ENCODE results near the gene LRRC45.

Gene LRRC45

GRCh38 chr17:82008941-82009405 is 14.1 kb upstream of the LRRC45 start:
- Histone ChIP-seq H4K91ac (ENCODE audit: low read depth, low read length, poor library complexity) (no peak overlapping the region), H3K27ac (replicated peaks; ENCODE audit: low read length) (no peak overlapping the region), H3K4ac (ENCODE audit: low read length) (no peak overlapping the region), H3K9ac (ENCODE audit: low read depth, low read length, poor library complexity) (peak overlapping the region; percentile 21), H3K23ac (ENCODE audit: low read depth, low read length, poor library complexity) (peak overlapping the region; percentile 65), H2BK120ac (ENCODE audit: low read depth, low read length) (no peak overlapping the region), H2AK5ac (ENCODE audit: low read depth, low read length) (no peak overlapping the region), H3K18ac (ENCODE audit: low read length) (no peak overlapping the region), H3K9me3 (replicated peaks in 1 of 2; ENCODE audit: control insufficient read depth in 2 of 2, insufficient read depth in 1 of 2, low read depth in 1 of 2, low read length in 2 of 2) (no peaks in the 10 kb centered on the region), H4K8ac (ENCODE audit: low read depth, low read length) (no peak overlapping the region), H3K4me1 (ENCODE audit: control insufficient read depth in 2 of 2, insufficient read depth in 1 of 2, low read depth in 1 of 2, low read length in 2 of 2) (peaks cover 0 to 13% of the 10 kb centered on the region in 2 donors), H3K14ac (ENCODE audit: low read length) (no peak overlapping the region), H3K36me3 (replicated peaks in 1 of 2; ENCODE audit: control insufficient read depth in 2 of 2, insufficient read depth in 2 of 2, low read length in 2 of 2) (peaks cover 0 to 4% of the 10 kb centered on the region in 2 donors), H3K4me2 (ENCODE audit: insufficient read depth, low read length, poor library complexity, severe bottlenecking) (no peak overlapping the region), H2AFZ (ENCODE audit: low read length) (no peak overlapping the region), H3K4me3 (ENCODE audit: low read length in 2 of 2) (no peak overlapping the region), H2BK5ac (ENCODE audit: low read length) (peak overlapping the region; percentile 39), H2BK12ac (ENCODE audit: low read length) (no peak overlapping the region), H3K27me3 (ENCODE audit: control insufficient read depth in 3 of 3, insufficient read depth in 3 of 3, low read depth in 1 of 3, low read length in 3 of 3) (no peaks in the 10 kb centered on the region), H3K79me1 (ENCODE audit: low read depth, low read length) (peaks cover 4% of the 10 kb centered on the region), H2BK15ac (ENCODE audit: low read length) (no peak overlapping the region)
- no CpG with 5 or more reads among the region's 28 CpGs for WGBS, 2 donors (ENCODE audit: extremely low coverage in 2 of 2, insufficient read length in 2 of 2, insufficient replicate concordance in 1 of 2)
- DNase-seq (ENCODE audit: low spot score), result no peak

GRCh38 chr17:82009413-82009812 is 13.7 kb upstream of the LRRC45 start:
- Histone ChIP-seq H2AK5ac (ENCODE audit: low read depth, low read length) (no peak overlapping the region), H2BK15ac (ENCODE audit: low read length) (no peak overlapping the region), H3K14ac (ENCODE audit: low read length) (no peak overlapping the region), H4K8ac (ENCODE audit: low read depth, low read length) (no peak overlapping the region), H3K9ac (ENCODE audit: low read depth, low read length, poor library complexity) (no peak overlapping the region), H3K27me3 (ENCODE audit: control insufficient read depth in 3 of 3, insufficient read depth in 3 of 3, low read depth in 1 of 3, low read length in 3 of 3) (no peaks in the 10 kb centered on the region), H2BK120ac (ENCODE audit: low read depth, low read length) (no peak overlapping the region), H3K4me2 (ENCODE audit: insufficient read depth, low read length, poor library complexity, severe bottlenecking) (no peak overlapping the region), H3K79me1 (ENCODE audit: low read depth, low read length) (peaks cover 4% of the 10 kb centered on the region), H2BK5ac (ENCODE audit: low read length) (no peak overlapping the region), H3K18ac (ENCODE audit: low read length) (no peak overlapping the region), H2AFZ (ENCODE audit: low read length) (no peak overlapping the region), H3K4ac (ENCODE audit: low read length) (no peak overlapping the region), H3K4me1 (ENCODE audit: control insufficient read depth in 2 of 2, insufficient read depth in 1 of 2, low read depth in 1 of 2, low read length in 2 of 2) (peaks cover 0 to 12% of the 10 kb centered on the region in 2 donors), H3K23ac (ENCODE audit: low read depth, low read length, poor library complexity) (peak overlapping the region; percentile 65), H4K91ac (ENCODE audit: low read depth, low read length, poor library complexity) (no peak overlapping the region), H2BK12ac (ENCODE audit: low read length) (no peak overlapping the region), H3K36me3 (replicated peaks in 1 of 2; ENCODE audit: control insufficient read depth in 2 of 2, insufficient read depth in 2 of 2, low read length in 2 of 2) (peaks cover 0 to 4% of the 10 kb centered on the region in 2 donors), H3K9me3 (replicated peaks in 1 of 2; ENCODE audit: control insufficient read depth in 2 of 2, insufficient read depth in 1 of 2, low read depth in 1 of 2, low read length in 2 of 2) (no peaks in the 10 kb centered on the region), H3K27ac (replicated peaks; ENCODE audit: low read length) (no peak overlapping the region), H3K4me3 (ENCODE audit: low read length in 2 of 2) (no peak overlapping the region)
- no CpG with 5 or more reads among the region's 15 CpGs for WGBS, 2 donors (ENCODE audit: extremely low coverage in 2 of 2, insufficient read length in 2 of 2, insufficient replicate concordance in 1 of 2)
- no peak for DNase-seq (ENCODE audit: low spot score)

DNA sequence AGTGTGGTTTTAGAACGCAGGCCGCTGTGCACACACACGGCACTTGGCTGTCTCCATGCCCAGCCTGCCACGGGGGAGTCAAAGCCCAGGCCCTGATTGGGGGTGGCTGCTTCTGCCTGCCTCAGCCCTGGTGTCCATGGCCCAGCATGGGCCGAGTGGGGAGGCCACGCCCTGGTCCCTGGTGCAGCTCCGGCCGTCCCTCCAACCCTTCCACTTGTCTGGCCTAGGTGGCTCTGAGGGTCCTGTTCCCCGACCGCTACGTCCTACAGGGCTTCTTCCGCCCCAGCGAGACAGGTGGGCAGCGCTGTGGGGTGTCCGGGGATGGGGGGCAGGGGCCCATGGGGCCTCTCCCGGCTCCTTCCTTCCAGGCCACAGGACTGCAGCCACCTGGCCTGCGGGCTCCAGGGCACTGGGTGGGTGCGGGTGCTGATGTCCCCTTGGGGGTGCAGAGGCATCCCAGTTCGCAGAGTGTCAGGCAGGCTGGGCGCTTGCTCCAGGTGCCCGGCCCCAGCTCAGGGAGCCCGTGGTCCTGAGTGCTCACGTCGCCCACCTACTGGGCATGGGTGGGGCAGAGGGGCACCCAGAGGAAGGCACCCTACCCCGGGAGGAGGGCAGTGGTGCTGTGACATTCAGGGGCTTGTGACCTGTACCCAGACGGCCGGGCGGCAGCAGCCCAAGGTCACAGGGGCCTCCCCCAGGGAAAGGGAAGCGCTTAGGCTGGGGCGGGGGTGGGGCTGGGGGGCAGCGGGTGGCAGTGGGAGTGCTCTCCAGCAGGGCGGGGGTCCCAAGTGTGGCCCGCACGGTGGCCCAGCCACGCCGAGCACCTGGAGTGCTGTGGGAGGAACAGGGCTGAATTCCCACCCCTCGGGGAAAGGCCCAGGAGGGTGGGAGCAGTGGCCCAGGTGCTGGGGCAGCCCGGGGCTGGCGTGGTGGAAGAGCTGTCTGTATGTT is 12.3 kb upstream of the LRRC45 start:
- H2AK5ac ChIP-seq (ENCODE audit: low read depth, low read length), result no peak overlapping the region
- H4K8ac ChIP-seq (ENCODE audit: low read depth, low read length), result no peak overlapping the region
- H3K23ac ChIP-seq (ENCODE audit: low read depth, low read length, poor library complexity), result no peak overlapping the region
- peaks cover 0 to 13% of the 10 kb centered on the region in 2 donors for H3K4me1 ChIP-seq (ENCODE audit: control insufficient read depth in 2 of 2, insufficient read depth in 1 of 2, low read depth in 1 of 2, low read length in 2 of 2)
- H2AFZ ChIP-seq (ENCODE audit: low read length), result no peak overlapping the region
- no peak overlapping the region for H3K18ac ChIP-seq (ENCODE audit: low read length)
- no peak overlapping the region for H3K9ac ChIP-seq (ENCODE audit: low read depth, low read length, poor library complexity)
- no peaks in the 10 kb centered on the region for H3K27me3 ChIP-seq (ENCODE audit: control insufficient read depth in 3 of 3, insufficient read depth in 3 of 3, low read depth in 1 of 3, low read length in 3 of 3)
- no peak overlapping the region for H3K4me3 ChIP-seq (ENCODE audit: low read length in 2 of 2)
- H3K27ac ChIP-seq (replicated peaks; ENCODE audit: low read length), result no peak overlapping the region
- no peaks in the 10 kb centered on the region for H3K9me3 ChIP-seq (replicated peaks in 1 of 2; ENCODE audit: control insufficient read depth in 2 of 2, insufficient read depth in 1 of 2, low read depth in 1 of 2, low read length in 2 of 2)
- no peak overlapping the region for H2BK5ac ChIP-seq (ENCODE audit: low read length)
- H2BK12ac ChIP-seq (ENCODE audit: low read length), result no peak overlapping the region
- no peak overlapping the region for H3K14ac ChIP-seq (ENCODE audit: low read length)
- DNase-seq (ENCODE audit: low spot score), result no peak
- H3K4ac ChIP-seq (ENCODE audit: low read length), result no peak overlapping the region
- H3K79me1 ChIP-seq (ENCODE audit: low read depth, low read length), result peaks cover 3% of the 10 kb centered on the region
- no peak overlapping the region for H4K91ac ChIP-seq (ENCODE audit: low read depth, low read length, poor library complexity)
- no peak overlapping the region for H3K4me2 ChIP-seq (ENCODE audit: insufficient read depth, low read length, poor library complexity, severe bottlenecking)
- H2BK120ac ChIP-seq (ENCODE audit: low read depth, low read length), result no peak overlapping the region
- peaks cover 1 to 4% of the 10 kb centered on the region in 2 donors for H3K36me3 ChIP-seq (replicated peaks in 1 of 2; ENCODE audit: control insufficient read depth in 2 of 2, insufficient read depth in 2 of 2, low read length in 2 of 2)
- WGBS, 2 donors (ENCODE audit: extremely low coverage in 2 of 2, insufficient read length in 2 of 2, insufficient replicate concordance in 1 of 2), result no CpG with 5 or more reads among the region's 39 CpGs
- no peak overlapping the region for H2BK15ac ChIP-seq (ENCODE audit: low read length)

DNA sequence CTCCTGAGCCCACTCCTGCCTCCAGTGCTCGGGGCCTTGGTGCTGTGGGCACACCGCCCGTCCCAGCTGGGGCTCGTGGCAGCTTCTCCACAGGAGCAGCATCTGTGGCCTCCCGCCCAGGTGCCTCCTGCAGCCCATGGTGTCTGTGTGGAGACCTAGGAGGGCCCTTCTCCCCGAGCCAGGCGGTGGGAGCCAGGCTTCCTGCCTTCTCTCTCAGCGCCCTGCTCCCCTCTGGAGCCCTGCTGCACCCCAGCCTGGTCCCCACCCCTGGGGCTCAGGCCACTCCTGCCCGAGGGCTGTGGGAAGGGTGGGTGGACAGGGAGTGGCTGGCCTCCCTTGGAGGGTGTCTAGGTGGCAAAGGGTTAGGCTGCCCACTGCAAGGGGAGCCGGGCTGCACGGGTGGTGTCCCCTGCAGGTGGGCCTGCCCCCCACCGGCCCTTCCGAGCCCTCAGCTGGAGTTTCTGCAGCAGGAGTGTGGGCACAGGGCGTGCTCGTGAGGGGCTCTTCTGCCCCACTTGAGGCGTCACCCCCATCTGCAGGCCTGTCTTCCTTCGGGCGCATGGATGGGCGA is 11.4 kb upstream of the LRRC45 start:
- Histone ChIP-seq H3K4me2 (ENCODE audit: insufficient read depth, low read length, poor library complexity, severe bottlenecking) (no peak overlapping the region), H3K4ac (ENCODE audit: low read length) (no peak overlapping the region), H2BK12ac (ENCODE audit: low read length) (no peak overlapping the region), H2BK5ac (ENCODE audit: low read length) (no peak overlapping the region), H4K91ac (ENCODE audit: low read depth, low read length, poor library complexity) (no peak overlapping the region), H3K18ac (ENCODE audit: low read length) (no peak overlapping the region), H3K23ac (ENCODE audit: low read depth, low read length, poor library complexity) (peak overlapping the region; percentile 80), H3K36me3 (replicated peaks in 1 of 2; ENCODE audit: control insufficient read depth in 2 of 2, insufficient read depth in 2 of 2, low read length in 2 of 2) (peaks cover 1 to 4% of the 10 kb centered on the region in 2 donors), H2BK15ac (ENCODE audit: low read length) (no peak overlapping the region), H3K27ac (replicated peaks; ENCODE audit: low read length) (no peak overlapping the region), H3K27me3 (ENCODE audit: control insufficient read depth in 3 of 3, insufficient read depth in 3 of 3, low read depth in 1 of 3, low read length in 3 of 3) (no peaks in the 10 kb centered on the region), H4K8ac (ENCODE audit: low read depth, low read length) (no peak overlapping the region), H3K9ac (ENCODE audit: low read depth, low read length, poor library complexity) (no peak overlapping the region), H2AFZ (ENCODE audit: low read length) (no peak overlapping the region), H3K4me1 (ENCODE audit: control insufficient read depth in 2 of 2, insufficient read depth in 1 of 2, low read depth in 1 of 2, low read length in 2 of 2) (peaks cover 0 to 15% of the 10 kb centered on the region in 2 donors), H3K79me1 (ENCODE audit: low read depth, low read length) (no peaks in the 10 kb centered on the region), H3K4me3 (ENCODE audit: low read length in 2 of 2) (no peak overlapping the region), H3K9me3 (replicated peaks in 1 of 2; ENCODE audit: control insufficient read depth in 2 of 2, insufficient read depth in 1 of 2, low read depth in 1 of 2, low read length in 2 of 2) (no peaks in the 10 kb centered on the region), H2BK120ac (ENCODE audit: low read depth, low read length) (no peak overlapping the region), H2AK5ac (ENCODE audit: low read depth, low read length) (no peak overlapping the region), H3K14ac (ENCODE audit: low read length) (no peak overlapping the region)
- WGBS, 2 donors (ENCODE audit: extremely low coverage in 2 of 2, insufficient read length in 2 of 2, insufficient replicate concordance in 1 of 2), result no CpG with 5 or more reads among the region's 19 CpGs
- DNase-seq (ENCODE audit: low spot score), result no peak
